ENCODE data around the gene IL19. TPM values are rescaled to one million over a fixed set of nuclear protein-coding genes. Genes with fewer than 3 reads are reported as not detected.

Gene IL19
- total and polyA plus RNA-seq, 2 of the 13 experiments (the other 11 are each of a cell fraction or from before 2014, with no cell fraction given), result not detected

DNA sequence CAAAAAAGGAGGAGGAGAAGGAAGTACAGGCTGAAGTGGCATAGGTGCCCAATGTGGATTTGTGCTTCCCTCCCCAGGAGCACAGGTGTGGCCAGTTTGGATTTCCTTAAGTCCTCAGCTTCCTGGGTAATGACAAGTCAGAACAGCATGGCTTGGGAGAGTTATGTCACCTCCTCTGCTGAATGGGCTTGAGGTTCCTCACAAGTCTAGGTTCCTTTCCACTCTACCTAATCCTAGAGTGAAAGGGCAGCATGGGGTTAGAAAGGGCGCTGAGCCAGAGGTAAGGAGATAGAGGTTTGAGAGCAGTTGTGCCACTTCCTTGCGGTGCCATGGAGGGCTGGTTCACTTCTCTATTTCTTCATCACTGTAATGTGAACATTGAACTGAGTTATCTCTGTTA is 59.3 kb downstream of the IL19 start:
- H3K27me3 ChIP-seq (ENCODE audit: control insufficient read depth in 1 of 2, insufficient read depth in 2 of 2, low read length in 2 of 2), result peaks cover 0 to 7% of the 10 kb centered on the region in 2 experiments; a peak in 3 of 5 replicates
- ATAC-seq, result no peak
- FAIRE-seq, result no peak
- H3K4me1 ChIP-seq (ENCODE audit: insufficient read depth, low read length), result no peaks in the 10 kb centered on the region
- intact Hi-C loops (cut with micrococcal nuclease; ENCODE audit: unreplicated experiment), result no loop called here
- no peak overlapping the region for H2AFZ ChIP-seq (ENCODE audit: low read length)
- CTCF ChIA-PET (ENCODE audit: low intra/inter-chr PET ratio, low total read pairs), result no interaction called here
- BruUV-seq (replicated peaks), result no TSS peak
- in situ Hi-C loops (cut with HindIII; ENCODE audit: extremely low pct_ligation_motif_present, low pct_unique_long_range_greater_than_20kb), result no loop called here
- DNase-seq (ENCODE audit: low spot score), result no peak
- no peaks in the 10 kb centered on the region for H3K36me3 ChIP-seq (replicated peaks in 1 of 2; ENCODE audit: control insufficient read depth in 1 of 2, insufficient read depth in 2 of 2, low read length in 2 of 2)
- no peak overlapping the region for H3K27ac ChIP-seq (ENCODE audit: extremely low read length, insufficient read depth, low read length)
- no peak overlapping the region for H3K9ac ChIP-seq (ENCODE audit: insufficient read depth, low read depth, low read length)
- no peaks in the 10 kb centered on the region for H3K9me3 ChIP-seq (ENCODE audit: low read length)
- WGBS (ENCODE audit: low lambda C conversion rate), result 23% methylated on average over 2 of the region's 2 CpGs
- POLR2A ChIA-PET, result no interaction called here
- no peak overlapping the region for H3K4me2 ChIP-seq (ENCODE audit: low read depth, low read length)
- H4K20me1 ChIP-seq (ENCODE audit: insufficient read depth, low read length), result no peaks in the 10 kb centered on the region
- no peak overlapping the region for H3K4me3 ChIP-seq (replicated peaks in 1 of 3; ENCODE audit: insufficient read depth in 1 of 3, low read depth in 2 of 3, low read length in 3 of 3)
- no peaks in the 10 kb centered on the region for H3K79me2 ChIP-seq (ENCODE audit: insufficient read depth, low read length)
- TF ChIP-seq HES4 (CRISPR knock-in tag; IDR thresholded peaks at IDR 0.05; ENCODE audit: borderline replicate concordance) (no peak), SMAD1 (CRISPR knock-in tag; IDR thresholded peaks at IDR 0.05; ENCODE audit: borderline replicate concordance, low read depth) (no peak), ZFY (CRISPR knock-in tag; IDR thresholded peaks at IDR 0.05) (no peak), JARID2 (CRISPR knock-in tag; IDR thresholded peaks at IDR 0.05; ENCODE audit: insufficient replicate concordance) (no peak), SMYD3 (CRISPR knock-in tag; IDR thresholded peaks at IDR 0.05) (no peak), SRSF1 (optimal IDR thresholded peaks at IDR 0.05; ENCODE audit: low read depth, low read length) (no peak), SRSF4 (IDR thresholded peaks at IDR 0.05; ENCODE audit: low read depth, low read length, poor library complexity, severe bottlenecking) (no peak), TOPORS (CRISPR knock-in tag; IDR thresholded peaks at IDR 0.05) (no peak), ZNF607 (CRISPR knock-in tag; IDR thresholded peaks at IDR 0.05; ENCODE audit: borderline replicate concordance) (no peak)
- TF ChIP-seq, protein P1, sequence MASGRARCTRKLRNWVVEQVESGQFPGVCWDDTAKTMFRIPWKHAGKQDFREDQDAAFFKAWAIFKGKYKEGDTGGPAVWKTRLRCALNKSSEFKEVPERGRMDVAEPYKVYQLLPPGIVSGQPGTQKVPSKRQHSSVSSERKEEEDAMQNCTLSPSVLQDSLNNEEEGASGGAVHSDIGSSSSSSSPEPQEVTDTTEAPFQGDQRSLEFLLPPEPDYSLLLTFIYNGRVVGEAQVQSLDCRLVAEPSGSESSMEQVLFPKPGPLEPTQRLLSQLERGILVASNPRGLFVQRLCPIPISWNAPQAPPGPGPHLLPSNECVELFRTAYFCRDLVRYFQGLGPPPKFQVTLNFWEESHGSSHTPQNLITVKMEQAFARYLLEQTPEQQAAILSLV (CRISPR knock-in tag; IDR thresholded peaks at IDR 0.05; ENCODE audit: borderline replicate concordance), result no peak
- TF ChIP-seq, protein P2, sequence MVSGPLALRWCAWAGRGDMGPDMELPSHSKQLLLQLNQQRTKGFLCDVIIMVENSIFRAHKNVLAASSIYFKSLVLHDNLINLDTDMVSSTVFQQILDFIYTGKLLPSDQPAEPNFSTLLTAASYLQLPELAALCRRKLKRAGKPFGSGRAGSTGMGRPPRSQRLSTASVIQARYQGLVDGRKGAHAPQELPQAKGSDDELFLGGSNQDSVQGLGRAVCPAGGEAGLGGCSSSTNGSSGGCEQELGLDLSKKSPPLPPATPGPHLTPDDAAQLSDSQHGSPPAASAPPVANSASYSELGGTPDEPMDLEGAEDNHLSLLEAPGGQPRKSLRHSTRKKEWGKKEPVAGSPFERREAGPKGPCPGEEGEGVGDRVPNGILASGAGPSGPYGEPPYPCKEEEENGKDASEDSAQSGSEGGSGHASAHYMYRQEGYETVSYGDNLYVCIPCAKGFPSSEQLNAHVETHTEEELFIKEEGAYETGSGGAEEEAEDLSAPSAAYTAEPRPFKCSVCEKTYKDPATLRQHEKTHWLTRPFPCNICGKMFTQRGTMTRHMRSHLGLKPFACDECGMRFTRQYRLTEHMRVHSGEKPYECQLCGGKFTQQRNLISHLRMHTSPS (CRISPR knock-in tag; IDR thresholded peaks at IDR 0.05; ENCODE audit: low read depth), result no peak
- TF ChIP-seq, protein P3, sequence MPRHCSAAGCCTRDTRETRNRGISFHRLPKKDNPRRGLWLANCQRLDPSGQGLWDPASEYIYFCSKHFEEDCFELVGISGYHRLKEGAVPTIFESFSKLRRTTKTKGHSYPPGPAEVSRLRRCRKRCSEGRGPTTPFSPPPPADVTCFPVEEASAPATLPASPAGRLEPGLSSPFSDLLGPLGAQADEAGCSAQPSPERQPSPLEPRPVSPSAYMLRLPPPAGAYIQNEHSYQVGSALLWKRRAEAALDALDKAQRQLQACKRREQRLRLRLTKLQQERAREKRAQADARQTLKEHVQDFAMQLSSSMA (CRISPR knock-in tag; IDR thresholded peaks at IDR 0.05), result no peak
- TF ChIP-seq, protein P4, sequence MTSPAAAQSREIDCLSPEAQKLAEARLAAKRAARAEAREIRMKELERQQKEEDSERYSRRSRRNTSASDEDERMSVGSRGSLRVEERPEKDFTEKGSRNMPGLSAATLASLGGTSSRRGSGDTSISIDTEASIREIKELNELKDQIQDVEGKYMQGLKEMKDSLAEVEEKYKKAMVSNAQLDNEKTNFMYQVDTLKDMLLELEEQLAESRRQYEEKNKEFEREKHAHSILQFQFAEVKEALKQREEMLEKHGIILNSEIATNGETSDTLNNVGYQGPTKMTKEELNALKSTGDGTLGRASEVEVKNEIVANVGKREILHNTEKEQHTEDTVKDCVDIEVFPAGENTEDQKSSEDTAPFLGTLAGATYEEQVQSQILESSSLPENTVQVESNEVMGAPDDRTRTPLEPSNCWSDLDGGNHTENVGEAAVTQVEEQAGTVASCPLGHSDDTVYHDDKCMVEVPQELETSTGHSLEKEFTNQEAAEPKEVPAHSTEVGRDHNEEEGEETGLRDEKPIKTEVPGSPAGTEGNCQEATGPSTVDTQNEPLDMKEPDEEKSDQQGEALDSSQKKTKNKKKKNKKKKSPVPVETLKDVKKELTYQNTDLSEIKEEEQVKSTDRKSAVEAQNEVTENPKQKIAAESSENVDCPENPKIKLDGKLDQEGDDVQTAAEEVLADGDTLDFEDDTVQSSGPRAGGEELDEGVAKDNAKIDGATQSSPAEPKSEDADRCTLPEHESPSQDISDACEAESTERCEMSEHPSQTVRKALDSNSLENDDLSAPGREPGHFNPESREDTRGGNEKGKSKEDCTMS (CRISPR knock-in tag; conservative IDR thresholded peaks at IDR 0.05), result no peak
- TF ChIP-seq, protein P5, sequence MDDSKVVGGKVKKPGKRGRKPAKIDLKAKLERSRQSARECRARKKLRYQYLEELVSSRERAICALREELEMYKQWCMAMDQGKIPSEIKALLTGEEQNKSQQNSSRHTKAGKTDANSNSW (CRISPR knock-in tag; IDR thresholded peaks at IDR 0.05; ENCODE audit: borderline replicate concordance), result no peak
- TF ChIP-seq, protein P6, sequence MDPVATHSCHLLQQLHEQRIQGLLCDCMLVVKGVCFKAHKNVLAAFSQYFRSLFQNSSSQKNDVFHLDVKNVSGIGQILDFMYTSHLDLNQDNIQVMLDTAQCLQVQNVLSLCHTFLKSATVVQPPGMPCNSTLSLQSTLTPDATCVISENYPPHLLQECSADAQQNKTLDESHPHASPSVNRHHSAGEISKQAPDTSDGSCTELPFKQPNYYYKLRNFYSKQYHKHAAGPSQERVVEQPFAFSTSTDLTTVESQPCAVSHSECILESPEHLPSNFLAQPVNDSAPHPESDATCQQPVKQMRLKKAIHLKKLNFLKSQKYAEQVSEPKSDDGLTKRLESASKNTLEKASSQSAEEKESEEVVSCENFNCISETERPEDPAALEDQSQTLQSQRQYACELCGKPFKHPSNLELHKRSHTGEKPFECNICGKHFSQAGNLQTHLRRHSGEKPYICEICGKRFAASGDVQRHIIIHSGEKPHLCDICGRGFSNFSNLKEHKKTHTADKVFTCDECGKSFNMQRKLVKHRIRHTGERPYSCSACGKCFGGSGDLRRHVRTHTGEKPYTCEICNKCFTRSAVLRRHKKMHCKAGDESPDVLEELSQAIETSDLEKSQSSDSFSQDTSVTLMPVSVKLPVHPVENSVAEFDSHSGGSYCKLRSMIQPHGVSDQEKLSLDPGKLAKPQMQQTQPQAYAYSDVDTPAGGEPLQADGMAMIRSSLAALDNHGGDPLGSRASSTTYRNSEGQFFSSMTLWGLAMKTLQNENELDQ (CRISPR knock-in tag; IDR thresholded peaks at IDR 0.05; ENCODE audit: borderline replicate concordance), result no peak
